ENCODE data around the gene C17orf75.
A peak's percentile ranks its signal among the peaks of the same experiment; 100 is the strongest.
"Not testable (repeated sequence)": the region's sequence is repeated elsewhere in the genome, so short reads cannot be mapped to it uniquely, and the experiment has no call there.

C17orf75 gene

GRCh38 chr17:32355649-32356377 is 13.8 kb upstream of the C17orf75 start:
- DNase-seq (ENCODE audit: low read depth) = no peak
- no peak overlapping the region for H3K4me3 ChIP-seq (ENCODE audit: low read depth, low read length)
- no peak for TF ChIP-seq CTCF (IDR thresholded peaks at IDR 0.05; ENCODE audit: insufficient read depth, low read depth, low read length, missing control alignments)

GRCh38 chr17:32352734-32353133 is 10.8 kb upstream of the C17orf75 start:
- H3K4me3 ChIP-seq (ENCODE audit: low read depth, low read length) = peak overlapping the region; percentile 65
- not testable (repeated sequence) for DNase-seq (ENCODE audit: low read depth)

GRCh38 chr17:32350666-32351418 is 8.9 kb upstream of the C17orf75 start:
- peak overlapping the region; percentile 65 for H3K4me3 ChIP-seq (ENCODE audit: low read depth, low read length)
- no peak for TF ChIP-seq CTCF (IDR thresholded peaks at IDR 0.05; ENCODE audit: insufficient read depth, low read depth, low read length, missing control alignments)
- peak; percentile 73 for DNase-seq (ENCODE audit: low read depth)

GRCh38 chr17:32349854-32350665 is 8.1 kb upstream of the C17orf75 start, which contains the start of gene ZNF207:
Gene ZNF207, plus strand, starts transcription at chr17:32350157. Its CDS starts 129 bp downstream, at chr17:32350286.
- H3K4me3 ChIP-seq (ENCODE audit: low read depth, low read length) = peak within 1 kb of the TSS; percentile 65
- peak; percentile 99 for DNase-seq (ENCODE audit: low read depth)
- no peak for TF ChIP-seq CTCF (IDR thresholded peaks at IDR 0.05; ENCODE audit: insufficient read depth, low read depth, low read length, missing control alignments)

GRCh38 chr17:32349503-32349853 is 7.5 kb upstream of the C17orf75 start:
- TF ChIP-seq CTCF (IDR thresholded peaks at IDR 0.05; ENCODE audit: insufficient read depth, low read depth, low read length, missing control alignments) = no peak
- H3K4me3 ChIP-seq (ENCODE audit: low read depth, low read length) = peak overlapping the region; percentile 65
- DNase-seq (ENCODE audit: low read depth) = peak; percentile 44

- no peak overlapping the region for H3K4me3 ChIP-seq (ENCODE audit: low read depth, low read length)
- TF ChIP-seq CTCF (IDR thresholded peaks at IDR 0.05; ENCODE audit: insufficient read depth, low read depth, low read length, missing control alignments) = no peak
- DNase-seq (ENCODE audit: low read depth) = no peak
Measured at GRCh38 chr17:32348483-32348800, 6.5 kb upstream of the C17orf75 start.
